Activated CD4-positive, alpha-beta T cell treated with anti-CD3 and anti-CD28 coated beads, Interleukin-2, Interleukin-6, amounts not matched to agents 100 ng/mL and 50 ng/mL, durations not matched to agents 16 hours and 8 hours (primary cell): ENCODE measurements around the gene SSR1.
"Not testable (repeated sequence)": the region's sequence is repeated elsewhere in the genome, so short reads cannot be mapped to it uniquely, and the experiment has no call there.

ENCODE experiments used
- DNase-seq: peaks from one replicate; pipeline ENCODE4 v3.0.0-alpha.2; 2020

The SSR1 gene

DNA sequence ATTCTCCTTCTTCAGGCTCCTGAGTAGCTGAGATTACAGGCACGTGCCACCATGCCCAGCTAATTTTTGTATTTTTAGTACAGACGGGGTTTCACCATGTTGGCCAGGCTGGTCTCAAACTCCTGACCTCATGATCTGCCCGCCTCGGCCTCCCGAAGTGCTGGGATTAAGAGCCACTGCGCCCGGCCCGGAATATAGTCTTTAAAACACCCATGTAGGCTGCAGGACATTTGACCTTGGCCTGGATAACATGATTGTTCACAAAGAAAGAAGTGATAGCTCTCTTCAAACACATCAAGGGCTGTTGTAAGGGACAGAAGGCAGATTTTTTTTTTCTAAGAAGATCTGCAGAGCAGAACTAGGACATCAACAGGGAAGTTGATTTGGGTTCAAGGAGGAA is 38.5 kb downstream of the SSR1 start:
- DNase-seq = not testable (repeated sequence)

DNA sequence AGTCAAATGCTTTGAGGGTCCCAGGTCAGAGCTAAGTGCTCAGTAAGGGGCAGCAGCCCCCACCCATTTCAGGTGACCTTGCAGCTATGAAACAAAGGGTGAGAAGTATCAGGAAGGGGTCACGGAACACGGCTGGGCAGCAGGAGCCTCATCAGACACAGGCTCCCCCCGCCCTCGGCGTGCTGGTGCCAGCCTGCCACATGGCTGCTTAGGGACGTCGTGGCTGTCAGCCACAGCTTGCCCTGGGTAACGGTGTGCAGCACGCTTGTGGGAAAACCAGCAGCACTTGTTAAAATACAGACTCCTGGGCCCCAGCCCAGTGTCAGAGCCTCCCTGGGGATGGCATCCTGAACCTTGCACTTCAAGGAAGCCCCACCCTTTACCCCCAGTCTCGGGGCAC is 39.3 kb downstream of the SSR1 start:
- DNase-seq = no peak

- DNase-seq = no peak
Measured at GRCh38 chr6:7271205-7271534, 41.8 kb downstream of the SSR1 start.

DNA sequence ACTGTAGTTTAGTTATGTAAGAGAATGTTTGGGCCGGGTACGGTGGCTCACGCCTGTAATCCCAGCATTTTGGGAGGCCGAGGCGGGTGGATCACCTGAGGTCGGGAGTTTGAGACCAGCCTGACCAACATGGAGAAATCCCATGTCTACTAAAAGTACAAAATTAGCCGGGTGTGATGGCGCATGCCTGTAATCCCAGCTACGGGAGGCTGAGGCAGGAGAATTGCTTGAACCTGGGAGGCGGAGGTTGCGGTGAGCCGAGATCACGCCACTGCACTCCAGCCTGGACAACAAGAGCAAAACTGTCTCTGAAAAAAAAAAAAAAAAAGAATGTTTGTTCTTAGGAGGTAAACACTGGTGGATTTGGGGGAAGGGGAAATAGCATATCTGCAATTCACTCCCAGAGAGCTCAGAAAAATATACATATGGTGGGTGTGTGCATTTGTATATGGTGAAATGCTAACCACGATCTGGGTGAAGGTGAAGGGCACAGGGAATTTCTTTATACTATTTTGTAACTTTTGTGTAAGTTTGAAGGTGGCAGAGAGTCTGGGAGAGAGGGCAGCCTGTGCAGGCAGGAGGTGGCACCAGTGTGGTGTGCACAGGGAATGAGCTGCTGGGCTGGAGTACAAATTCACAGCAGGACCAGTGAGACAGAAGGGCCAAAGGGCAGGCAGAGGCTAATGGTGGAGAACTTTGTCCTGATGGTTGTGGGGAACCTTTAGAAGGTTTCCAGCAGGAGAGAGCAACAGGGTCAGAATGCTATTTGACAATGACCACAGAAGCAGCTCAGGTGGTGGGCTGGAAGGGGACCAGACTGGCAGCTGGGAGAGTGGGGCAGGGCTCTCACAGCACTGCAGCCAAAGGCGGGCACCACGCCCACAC is 42.4 kb downstream of the SSR1 start:
- DNase-seq = no peak

DNA sequence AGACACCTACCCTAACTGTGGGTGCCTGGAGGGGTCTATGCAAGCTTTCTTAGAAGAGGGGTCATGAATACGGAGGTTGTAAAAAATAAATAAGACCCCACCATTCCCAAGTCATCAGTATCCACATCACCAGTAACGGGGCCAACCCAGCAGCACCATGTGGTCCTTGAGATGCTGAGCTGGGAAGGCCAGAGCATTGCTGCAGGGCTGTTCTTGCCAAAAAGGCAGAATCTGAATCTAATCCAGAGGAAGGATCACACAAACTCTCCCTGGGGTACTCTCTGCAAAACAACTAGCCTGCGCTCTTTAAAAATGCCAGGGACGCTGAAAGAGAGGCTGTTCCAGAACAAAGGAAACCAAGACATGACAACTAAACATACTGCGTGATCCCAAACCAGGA is 43.2 kb downstream of the SSR1 start:
- DNase-seq = no peak

DNA sequence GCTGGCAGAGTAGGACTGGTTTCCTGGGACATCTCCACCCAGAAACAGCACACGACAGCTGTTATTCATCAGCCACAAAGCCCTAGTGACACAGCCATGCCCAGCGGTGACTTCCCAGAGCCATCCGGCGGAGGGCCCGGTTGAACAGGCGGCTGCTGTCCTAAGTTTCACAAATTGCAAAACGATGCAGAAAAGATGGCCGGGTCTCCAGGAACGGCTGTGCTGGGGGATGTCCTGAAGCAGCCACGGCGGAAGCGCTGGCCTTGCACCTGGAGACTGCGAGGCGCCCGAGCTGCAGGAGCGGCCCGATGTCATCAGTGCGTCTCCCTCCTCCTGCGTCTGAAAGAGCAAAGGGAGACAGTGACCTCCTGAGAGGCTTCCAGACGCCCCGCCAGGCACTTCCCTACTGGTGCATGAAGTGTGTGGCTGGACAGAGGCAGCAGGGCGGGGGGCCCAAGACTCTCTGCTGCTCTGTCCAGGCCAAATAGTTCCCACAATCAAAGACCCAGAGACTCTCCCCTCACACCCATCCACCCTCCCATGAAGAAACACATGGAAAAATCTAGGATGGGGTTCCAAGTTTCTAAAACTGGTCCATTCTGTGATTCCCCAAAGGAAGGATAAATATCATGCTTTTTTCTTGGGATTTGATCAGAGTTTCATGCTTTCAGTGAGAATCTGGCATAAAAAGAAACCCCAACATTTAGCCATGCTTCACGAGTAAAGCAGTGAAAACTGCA is 44.0 kb downstream of the SSR1 start:
- DNase-seq = no peak

GRCh38 chr6:7268362-7268761 is 44.6 kb downstream of the SSR1 start:
- DNase-seq = no peak

- DNase-seq = no peak
Measured at GRCh38 chr6:7267466-7268091, 45.4 kb downstream of the SSR1 start.

DNA sequence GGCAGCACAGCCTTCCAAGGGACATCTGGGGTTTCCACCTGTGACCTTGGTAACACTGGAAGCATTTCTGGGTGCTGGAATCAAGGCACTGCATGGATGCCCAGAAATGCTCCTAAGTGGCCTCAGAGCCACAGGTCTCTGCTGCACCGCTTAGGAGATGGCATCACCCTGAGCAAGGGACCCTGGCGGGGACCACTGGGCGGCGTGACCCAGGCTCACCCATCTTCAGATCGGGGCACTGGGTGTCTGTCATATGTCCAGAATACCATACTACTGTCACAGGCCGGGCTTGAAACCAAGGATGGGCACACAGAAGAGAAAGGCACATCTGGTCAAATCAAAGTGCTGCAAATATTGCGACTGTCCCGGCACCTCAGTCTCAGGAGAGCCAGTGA is 45.9 kb downstream of the SSR1 start:
- DNase-seq = no peak

GRCh38 chr6:7265385-7265726 is 47.6 kb downstream of the SSR1 start:
- DNase-seq = not testable (repeated sequence)

DNA sequence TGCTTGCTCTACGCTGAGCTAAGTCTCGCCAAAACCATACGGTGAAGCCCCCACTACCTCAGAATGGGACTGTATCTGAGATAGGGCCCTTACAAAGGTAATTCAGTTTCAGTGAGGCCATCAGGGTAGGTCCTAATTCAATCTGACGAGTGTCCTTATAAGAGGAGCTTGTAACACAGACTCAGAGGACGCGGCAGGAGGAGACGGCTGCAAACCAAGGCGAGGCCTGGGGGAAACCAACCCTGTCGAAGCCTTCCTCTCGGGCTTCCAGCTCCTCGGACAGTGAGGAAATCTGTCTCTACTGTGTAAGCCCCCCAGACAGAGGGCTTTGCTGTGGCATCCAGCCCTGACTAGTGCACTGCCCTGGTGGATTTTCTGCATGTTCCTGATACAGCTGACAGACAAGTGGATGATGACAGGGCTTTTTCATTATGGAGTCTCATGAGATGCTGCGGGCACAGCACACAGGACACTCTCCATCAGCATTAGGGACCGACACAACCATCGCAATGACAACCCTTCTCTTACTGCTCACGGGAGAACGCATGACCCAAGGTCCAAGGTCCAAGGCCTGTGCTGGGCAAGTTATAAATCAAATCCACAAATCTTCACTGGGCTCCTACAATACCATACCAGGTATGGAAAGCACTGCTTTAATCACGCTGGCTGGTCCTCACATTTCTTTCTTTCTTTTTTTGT is 48.2 kb downstream of the SSR1 start:
- DNase-seq = no peak

- DNase-seq = no peak
Measured at GRCh38 chr6:7264041-7264440, 49.0 kb downstream of the SSR1 start.

DNA sequence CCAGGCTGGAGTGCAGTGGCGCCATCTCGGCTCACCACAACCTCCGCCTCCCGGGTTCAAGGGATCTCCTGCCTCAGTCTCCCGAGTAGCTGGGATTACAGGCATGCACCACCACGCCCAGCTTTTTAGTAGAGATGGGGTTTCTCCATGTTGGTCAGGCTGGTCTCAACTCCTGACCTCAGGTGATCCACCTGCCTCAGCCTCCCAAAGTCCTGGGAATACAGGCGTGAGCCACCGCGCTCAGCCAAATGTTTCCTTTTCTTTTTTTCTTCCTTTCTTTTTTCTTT is 49.5 kb downstream of the SSR1 start:
- not testable (repeated sequence) for DNase-seq

GRCh38 chr6:7262746-7263518 is 50.1 kb downstream of the SSR1 start:
- no peak for DNase-seq

DNA sequence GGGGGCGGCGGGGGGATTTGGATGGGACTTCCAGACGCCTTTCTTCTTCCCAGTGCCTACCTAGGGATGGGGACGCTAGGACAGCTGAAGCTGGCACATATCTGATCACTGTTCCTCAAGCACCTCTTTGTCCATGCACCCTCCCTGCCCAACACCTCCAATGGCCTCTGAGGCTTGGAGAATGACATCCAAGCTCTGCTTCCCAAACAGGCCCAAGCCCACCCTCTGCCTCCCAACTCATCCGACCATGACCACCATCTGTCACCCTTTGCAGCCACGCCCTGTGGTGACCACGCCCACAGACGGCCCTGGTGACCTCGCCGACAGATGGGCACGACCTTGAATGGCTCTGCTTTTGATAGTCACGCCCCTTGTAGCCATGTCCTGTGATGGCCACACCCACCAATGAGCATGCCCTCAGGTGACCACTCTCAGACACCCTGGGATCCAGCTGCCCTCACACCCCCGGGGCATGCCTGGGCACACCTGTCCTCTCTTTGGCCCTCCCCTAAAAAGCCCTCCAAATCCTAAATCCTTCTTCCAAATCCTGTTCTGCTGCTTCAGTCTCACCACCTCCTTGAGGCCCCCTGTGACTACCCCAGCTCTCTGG is 51.0 kb downstream of the SSR1 start:
- DNase-seq = no peak

GRCh38 chr6:7261032-7261841 is 51.8 kb downstream of the SSR1 start:
- peak; percentile 53 for DNase-seq

DNA sequence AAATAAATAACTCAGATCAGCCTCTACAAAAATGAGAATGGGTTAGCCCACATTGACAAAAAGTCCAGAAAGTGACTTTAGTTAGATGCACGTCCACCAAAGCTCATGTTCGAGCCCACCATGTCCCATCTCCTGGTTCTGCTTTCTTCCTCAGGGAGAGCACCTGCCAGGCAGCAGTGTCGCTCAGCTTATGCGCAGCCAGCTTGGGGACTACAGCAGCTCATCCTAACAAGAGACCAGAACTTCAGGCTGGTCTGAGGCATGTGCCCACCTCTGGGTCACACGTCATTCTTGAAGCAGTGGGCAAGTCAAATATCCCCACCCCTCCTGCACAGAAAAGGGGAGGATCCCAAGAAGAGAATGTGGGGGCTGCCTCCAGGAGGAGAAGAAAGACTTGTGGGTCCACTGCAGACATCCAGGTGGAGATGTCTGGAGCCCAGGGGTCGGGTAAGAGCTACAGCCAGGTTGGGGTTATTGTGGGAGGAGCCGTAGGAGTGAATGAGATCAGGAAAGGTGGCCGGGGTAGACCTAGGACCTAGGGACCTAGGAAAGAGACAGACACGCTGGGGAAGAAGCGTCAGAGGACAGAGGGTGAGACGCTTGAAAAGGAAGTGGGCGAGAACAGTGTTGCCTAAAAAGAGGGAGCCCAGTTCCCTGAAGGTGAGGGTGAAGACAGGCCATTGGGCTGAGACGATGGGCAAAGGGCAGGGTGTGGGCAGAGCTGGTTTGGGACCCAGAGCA is 52.5 kb downstream of the SSR1 start:
- no peak for DNase-seq

GRCh38 chr6:7258231-7258763 is 54.7 kb downstream of the SSR1 start:
- no peak for DNase-seq

GRCh38 chr6:7257521-7258230 is 55.3 kb downstream of the SSR1 start:
- DNase-seq = no peak

- DNase-seq = no peak
Measured at GRCh38 chr6:7256785-7257184, 56.2 kb downstream of the SSR1 start.
